K562 (cell line): Measurements from ENCODE around the gene ZMIZ1. TPM values are rescaled to one million over a fixed set of nuclear protein-coding genes. Genes with fewer than 3 reads are reported as not detected.

Experiments used
- ATAC-seq: fragments of 200-7000 bp; cut with Tn5 transposase; 3 replicates; pipeline ENCODE4 v1.9.1; 2020; ENCODE audit warnings: moderate library complexity
- BruUV-seq: library from RNA; stranded (reverse); fragments of 400-500 nt; replicated peaks from 2 replicates; lab custom pipeline; 2021; lab: Mats Ljungman, UMichigan
- CTCF ChIA-PET: fragments of 300-600 bp; formaldehyde crosslinking; extraction: SDS; loops from one replicate; lab custom pipeline; 2021; ENCODE audit warnings: low intra/inter-chr PET ratio; lab: Yijun Ruan, JAX
- POLR2A ChIA-PET: fragments of 300-600, 350-650 bp; sonication (Branson Sonifier 250); formaldehyde crosslinking; extraction: SDS; loops from one replicate; lab custom pipeline; 2021; ENCODE audit warnings: antibody characterized with exemption, inconsistent platforms; lab: Yijun Ruan, JAX
- DNase-seq, 4 experiments: peaks; one replicate each; pipeline versions ENCODE4 v3.0.0 to v3.0.0-alpha.2; 2011 to 2018; ENCODE audit warnings: low spot score in 3 of 4, mixed read lengths in 3 of 4; ENCODE audit errors: extremely low read depth in 1 of 4
- FAIRE-seq: peaks from 2 replicates; lab custom pipeline; 2011; peaks lifted over from hg19 to GRCh38; lab: Jason Lieb, UNC
- H2AFZ ChIP-seq: 2 replicates; pipeline ENCODE4 v1.6.0; 2011; ENCODE audit warnings: low read depth, low read length, control low read depth, inconsistent platforms
- H3K27ac ChIP-seq: fragments of 200-600 bp; 3 replicates; pipeline ENCODE4 v1.8.0; 2011; ENCODE audit warnings: low read depth, mild to moderate bottlenecking, control low read depth, inconsistent platforms, low read length, moderate library complexity, mixed read lengths; ENCODE audit errors: extremely low read depth
- H3K27me3 ChIP-seq, 2 experiments: fragments of 300-600 bp in 1 of 2; 2 replicates in 1 of 2; 3 replicates in 1 of 2; pipeline versions ENCODE4 v1.6.0 to v1.8.0; 2011; ENCODE audit warnings: inconsistent platforms in 2 of 2, low read length in 2 of 2, mild to moderate bottlenecking in 1 of 2, mixed read lengths in 1 of 2, moderate library complexity in 1 of 2; ENCODE audit not compliant: control insufficient read depth in 2 of 2, insufficient read depth in 2 of 2
- H3K36me3 ChIP-seq: fragments of 300-600 bp; 3 replicates; pipeline ENCODE4 v1.8.0; 2011; ENCODE audit warnings: mild to moderate bottlenecking, low read length, inconsistent platforms; ENCODE audit not compliant: control insufficient read depth, insufficient read depth
- H3K4me1 ChIP-seq, 2 experiments: fragments of 200-600 bp in 1 of 2; replicated peaks in 1 of 2; 2 replicates in 1 of 2; 3 replicates in 1 of 2; pipeline versions ENCODE4 v1.5.1 to v1.8.0; 2011; ENCODE audit warnings: inconsistent platforms in 2 of 2, low read length in 2 of 2, mild to moderate bottlenecking in 1 of 2, mixed read lengths in 1 of 2, moderate library complexity in 1 of 2; ENCODE audit not compliant: control insufficient read depth in 2 of 2, insufficient read depth in 2 of 2
- H3K4me2 ChIP-seq: 2 replicates; pipeline ENCODE4 v1.6.1; 2011; ENCODE audit warnings: low read length, control low read depth, inconsistent platforms, mixed read lengths; ENCODE audit not compliant: insufficient read depth
- H3K4me3 ChIP-seq: fragments of 200-600 bp; sonication (generic), shearing (Covaris generic); 2 replicates; pipeline ENCODE4 v1.5.1; 2016; ENCODE audit warnings: control low read depth, inconsistent platforms
- H3K79me2 ChIP-seq: fragments of 200-600 bp; 3 replicates; pipeline ENCODE4 v1.8.0; 2011; ENCODE audit warnings: low read length, inconsistent platforms; ENCODE audit not compliant: control insufficient read depth, insufficient read depth
- H3K9ac ChIP-seq, 2 experiments: 2 replicates each; pipeline versions ENCODE4 v1.6.0 to v1.6.1; 2011; ENCODE audit warnings: low read depth in 2 of 2, low read length in 2 of 2, control low read depth in 1 of 2, inconsistent platforms in 1 of 2, mild to moderate bottlenecking in 1 of 2, mixed read lengths in 1 of 2; ENCODE audit not compliant: insufficient read depth in 1 of 2
- H3K9me1 ChIP-seq: one replicate; pipeline ENCODE4 v1.6.0; 2011; ENCODE audit warnings: inconsistent platforms, mild to moderate bottlenecking, low read length, moderate library complexity; ENCODE audit not compliant: control insufficient read depth, insufficient read depth
- H3K9me3 ChIP-seq: replicated peaks from 2 replicates; pipeline ENCODE4 v1.5.1; 2011; ENCODE audit warnings: low read depth, low read length, inconsistent platforms; ENCODE audit not compliant: control insufficient read depth, insufficient read depth
- H4K20me1 ChIP-seq: replicated peaks from 2 replicates; pipeline ENCODE4 v1.6.1; 2011; ENCODE audit warnings: low read length, inconsistent platforms, mixed read lengths; ENCODE audit not compliant: control insufficient read depth, insufficient read depth
- CSDE1 ChIP-seq, 2 experiments: fragments of 450-650 bp; IDR thresholded peaks; 2 replicates each; pipeline ENCODE4 v1.6.1; 2016; ENCODE audit warnings: mild to moderate bottlenecking in 1 of 2
- ERF ChIP-seq: fragments of 450-650 bp; formaldehyde crosslinking; IDR thresholded peaks from 2 replicates; pipeline ENCODE4 v1.4.0; 2020; ENCODE audit warnings: mild to moderate bottlenecking, mixed read lengths
- GATAD2A ChIP-seq: fragments of 450-650 bp; IDR thresholded peaks from 2 replicates; pipeline ENCODE4 v1.6.1; 2017
- GTF2F1 ChIP-seq: IDR thresholded peaks from 2 replicates; pipeline ENCODE4 v1.6.1; 2011; ENCODE audit warnings: low read depth, low read length, improper control_type of control experiment
- HDAC1 ChIP-seq, 2 experiments: fragments of 450-650 bp; IDR thresholded peaks; 2 replicates each; pipeline ENCODE4 v1.6.1; 2016 to 2017; ENCODE audit warnings: inconsistent platforms in 1 of 2, mild to moderate bottlenecking in 1 of 2, moderate library complexity in 1 of 2
- L3MBTL2 ChIP-seq: fragments of 450-650 bp; IDR thresholded peaks from 2 replicates; pipeline ENCODE4 v1.6.1; 2016; ENCODE audit warnings: mild to moderate bottlenecking, moderate library complexity
- LCOR ChIP-seq: sonication (generic); formaldehyde crosslinking; IDR thresholded peaks from 2 replicates; pipeline ENCODE4 v1.8.0; 2022; ENCODE audit warnings: mild to moderate bottlenecking, missing genetic modification reagents
- NEUROD1 ChIP-seq: fragments of 150-350 bp; IDR thresholded peaks from 2 replicates; pipeline ENCODE4 v1.6.1; 2014; ENCODE audit warnings: borderline replicate concordance, low read length, low read depth; ENCODE audit not compliant: partially characterized antibody
- RBM22 ChIP-seq: fragments of 200-400 bp; formaldehyde crosslinking; IDR thresholded peaks from 2 replicates; pipeline ENCODE4 v1.6.1; 2018; ENCODE audit warnings: low read length, low read depth; ENCODE audit not compliant: poor library complexity, severe bottlenecking
- SMARCA4 ChIP-seq: fragments of 450-650 bp; IDR thresholded peaks from 2 replicates; pipeline ENCODE4 v1.6.1; 2016
- SOX6 ChIP-seq: fragments of 450-650 bp; IDR thresholded peaks from 2 replicates; pipeline ENCODE4 v1.6.1; 2014; ENCODE audit warnings: mild to moderate bottlenecking
- TCF7L2 ChIP-seq: fragments of 150-350 bp; IDR thresholded peaks from 2 replicates; pipeline ENCODE4 v1.6.1; 2016; ENCODE audit warnings: low read depth, mild to moderate bottlenecking, low read length, moderate library complexity
- ZNF174 ChIP-seq: fragments of 250-450 bp; sonication (Bioruptor Pico); IDR thresholded peaks from 2 replicates; pipeline ENCODE4 v1.4.0; 2020; ENCODE audit warnings: mild to moderate bottlenecking
- WGBS: fragments of 100-300 bp; shearing (Covaris generic); methylation state at CpG from one replicate; pipeline ENCODE4 v1.1.6; 2016; ENCODE audit warnings: low coverage, mixed read lengths; ENCODE audit not compliant: insufficient coverage; ENCODE audit errors: missing lambda C conversion rate; 5-methylcytosine and 5-hydroxymethylcytosine counted together
- in situ Hi-C: fragments of 300-500 bp; cut with MboI; formaldehyde crosslinking; loops from 4 replicates; pipeline ENCODE4 v1.15.0; 2018; ENCODE audit warnings: inconsistent platforms, mixed read lengths
- intact Hi-C: fragments of 100-400 bp; cut with micrococcal nuclease; formaldehyde crosslinking; loops from 2 replicates; pipeline ENCODE4 v1.14.2; 2022
- polyA plus RNA-seq, 8 experiments: library from polyadenylated mRNA; depleted of rRNA in 4 of 8; stranded (reverse) in 5 of 8; unstranded in 3 of 8; fragments of >200 nt; fragmentation: Nextera tagmentation in 2 of 8; fragmentation: Illumina TruSeq in 1 of 8; extraction: Ambion mirVana in 2 of 8; extraction: Trizol in 1 of 8; gene quantifications; 2 replicates each; pipeline versions ENCODE4 v1.2.1 to v1.2.3, GENCODE V29; 2011 to 2014; ENCODE audit warnings: inconsistent platforms in 1 of 8, missing spikeins in 1 of 8
- total RNA-seq, 7 experiments: library from RNA; depleted of rRNA in 6 of 7; stranded (reverse); fragments of >200 nt in 6 of 7; fragmentation: Illumina TruSeq in 2 of 7; extraction: Trizol in 2 of 7; gene quantifications; 2 replicates each; pipeline versions ENCODE4 v1.2.1 to v1.2.3, GENCODE V29; 2011 to 2021; ENCODE audit warnings: low replicate concordance in 1 of 7
- TF ChIP-seq, protein P1 (sequence below), 2 experiments: IDR thresholded peaks; 2 replicates each; pipeline ENCODE4 v1.6.1; 2012; ENCODE audit warnings: improper control_type of control experiment in 2 of 2, low read depth in 2 of 2, low read length in 2 of 2, borderline replicate concordance in 1 of 2
- TF ChIP-seq, protein P2 (sequence below): sonication (generic); formaldehyde crosslinking; IDR thresholded peaks from 2 replicates; pipeline ENCODE4 v1.8.1; 2023; ENCODE audit warnings: mild to moderate bottlenecking, missing genetic modification reagents
- TF ChIP-seq, protein P3 (sequence below): IDR thresholded peaks from 3 replicates; pipeline ENCODE4 v1.6.1; 2011; ENCODE audit warnings: borderline replicate concordance, mild to moderate bottlenecking; ENCODE audit not compliant: insufficient read length, insufficient read depth

The ZMIZ1 gene
- total and polyA plus RNA-seq, 9 of the 15 experiments (the other 6 are each of a cell fraction or from before 2014, with no cell fraction given): 1.0 to 37.3 (median 4.3) TPM

DNA sequence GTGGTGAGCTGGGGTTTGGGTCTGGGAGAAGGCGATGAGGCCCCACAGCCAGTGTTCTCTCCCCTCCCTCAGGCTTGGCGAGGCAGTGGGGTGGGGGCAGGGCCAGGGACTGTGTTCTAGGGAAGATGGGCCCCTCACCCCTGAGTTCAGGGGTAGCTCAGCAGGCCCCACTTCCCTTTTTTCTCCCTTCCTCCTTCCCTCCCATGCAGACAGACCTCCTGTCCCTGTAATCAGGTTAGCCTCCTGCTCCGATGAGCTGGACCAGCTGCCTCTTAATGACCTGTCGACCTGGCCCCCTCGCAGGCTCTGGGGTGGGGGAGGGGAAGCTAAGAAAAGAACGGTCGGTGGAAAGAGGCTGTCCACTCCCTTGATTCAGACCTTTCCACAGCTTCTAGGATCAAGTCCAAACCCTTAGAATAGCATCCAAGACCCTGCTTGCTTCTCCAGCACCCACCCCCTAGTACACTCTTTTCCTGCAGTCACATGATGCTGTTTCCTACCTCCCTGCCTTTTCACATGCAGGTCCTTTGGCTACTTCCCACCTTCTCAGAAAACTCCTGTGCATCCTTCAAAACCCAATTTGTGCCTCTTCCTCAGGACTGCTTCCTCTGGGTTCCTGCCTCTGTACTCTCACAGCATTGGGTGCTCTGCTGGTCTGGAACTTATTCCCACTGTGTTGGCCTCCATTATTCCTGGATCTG is 64.1 kb downstream of the ZMIZ1 start:
- WGBS: 2% methylated on average over 5 of the region's 7 CpGs
- no peaks in the 10 kb centered on the region for H3K9me1 ChIP-seq
- POLR2A ChIA-PET: interaction anchor here (0.7 to 3.5 kb wide), 7 partner anchors 10 to 839 kb away, joined by 3 to 19 read pairs (median 3); no protein-coding TSS in a partner anchor
- TF ChIP-seq LCOR (CRISPR knock-in tag): no peak
- TF ChIP-seq, protein P1, sequence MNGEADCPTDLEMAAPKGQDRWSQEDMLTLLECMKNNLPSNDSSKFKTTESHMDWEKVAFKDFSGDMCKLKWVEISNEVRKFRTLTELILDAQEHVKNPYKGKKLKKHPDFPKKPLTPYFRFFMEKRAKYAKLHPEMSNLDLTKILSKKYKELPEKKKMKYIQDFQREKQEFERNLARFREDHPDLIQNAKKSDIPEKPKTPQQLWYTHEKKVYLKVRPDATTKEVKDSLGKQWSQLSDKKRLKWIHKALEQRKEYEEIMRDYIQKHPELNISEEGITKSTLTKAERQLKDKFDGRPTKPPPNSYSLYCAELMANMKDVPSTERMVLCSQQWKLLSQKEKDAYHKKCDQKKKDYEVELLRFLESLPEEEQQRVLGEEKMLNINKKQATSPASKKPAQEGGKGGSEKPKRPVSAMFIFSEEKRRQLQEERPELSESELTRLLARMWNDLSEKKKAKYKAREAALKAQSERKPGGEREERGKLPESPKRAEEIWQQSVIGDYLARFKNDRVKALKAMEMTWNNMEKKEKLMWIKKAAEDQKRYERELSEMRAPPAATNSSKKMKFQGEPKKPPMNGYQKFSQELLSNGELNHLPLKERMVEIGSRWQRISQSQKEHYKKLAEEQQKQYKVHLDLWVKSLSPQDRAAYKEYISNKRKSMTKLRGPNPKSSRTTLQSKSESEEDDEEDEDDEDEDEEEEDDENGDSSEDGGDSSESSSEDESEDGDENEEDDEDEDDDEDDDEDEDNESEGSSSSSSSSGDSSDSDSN (IDR thresholded peaks at IDR 0.05; ENCODE audit: borderline replicate concordance in 1 of 2, low read depth in 2 of 2, low read length in 2 of 2): 0 out of 4 replicates have a peak, but pooled peaks of 1 of the 2 experiments have one; percentile 28
- TF ChIP-seq SOX6: peak; percentile 54
- TF ChIP-seq, protein P2, sequence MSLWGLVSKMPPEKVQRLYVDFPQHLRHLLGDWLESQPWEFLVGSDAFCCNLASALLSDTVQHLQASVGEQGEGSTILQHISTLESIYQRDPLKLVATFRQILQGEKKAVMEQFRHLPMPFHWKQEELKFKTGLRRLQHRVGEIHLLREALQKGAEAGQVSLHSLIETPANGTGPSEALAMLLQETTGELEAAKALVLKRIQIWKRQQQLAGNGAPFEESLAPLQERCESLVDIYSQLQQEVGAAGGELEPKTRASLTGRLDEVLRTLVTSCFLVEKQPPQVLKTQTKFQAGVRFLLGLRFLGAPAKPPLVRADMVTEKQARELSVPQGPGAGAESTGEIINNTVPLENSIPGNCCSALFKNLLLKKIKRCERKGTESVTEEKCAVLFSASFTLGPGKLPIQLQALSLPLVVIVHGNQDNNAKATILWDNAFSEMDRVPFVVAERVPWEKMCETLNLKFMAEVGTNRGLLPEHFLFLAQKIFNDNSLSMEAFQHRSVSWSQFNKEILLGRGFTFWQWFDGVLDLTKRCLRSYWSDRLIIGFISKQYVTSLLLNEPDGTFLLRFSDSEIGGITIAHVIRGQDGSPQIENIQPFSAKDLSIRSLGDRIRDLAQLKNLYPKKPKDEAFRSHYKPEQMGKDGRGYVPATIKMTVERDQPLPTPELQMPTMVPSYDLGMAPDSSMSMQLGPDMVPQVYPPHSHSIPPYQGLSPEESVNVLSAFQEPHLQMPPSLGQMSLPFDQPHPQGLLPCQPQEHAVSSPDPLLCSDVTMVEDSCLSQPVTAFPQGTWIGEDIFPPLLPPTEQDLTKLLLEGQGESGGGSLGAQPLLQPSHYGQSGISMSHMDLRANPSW (CRISPR knock-in tag): no peak
- 0 out of 2 replicates have a peak, but pooled peaks have one; percentile 19 for TF ChIP-seq L3MBTL2
- no peak for TF ChIP-seq TCF7L2
- TF ChIP-seq CSDE1 (IDR thresholded peaks at IDR 0.05): no peak
- TF ChIP-seq SMARCA4: peak; percentile 66
- peak; percentile 24 for TF ChIP-seq NEUROD1
- peak in 1 of 2 experiments; percentile 60; a peak in 2 of 4 replicates for TF ChIP-seq HDAC1 (IDR thresholded peaks at IDR 0.05)
- TF ChIP-seq, protein P3, sequence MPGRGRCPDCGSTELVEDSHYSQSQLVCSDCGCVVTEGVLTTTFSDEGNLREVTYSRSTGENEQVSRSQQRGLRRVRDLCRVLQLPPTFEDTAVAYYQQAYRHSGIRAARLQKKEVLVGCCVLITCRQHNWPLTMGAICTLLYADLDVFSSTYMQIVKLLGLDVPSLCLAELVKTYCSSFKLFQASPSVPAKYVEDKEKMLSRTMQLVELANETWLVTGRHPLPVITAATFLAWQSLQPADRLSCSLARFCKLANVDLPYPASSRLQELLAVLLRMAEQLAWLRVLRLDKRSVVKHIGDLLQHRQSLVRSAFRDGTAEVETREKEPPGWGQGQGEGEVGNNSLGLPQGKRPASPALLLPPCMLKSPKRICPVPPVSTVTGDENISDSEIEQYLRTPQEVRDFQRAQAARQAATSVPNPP: no peak
- TF ChIP-seq GATAD2A: 0 out of 2 replicates have a peak, but pooled peaks have one; percentile 42
- TF ChIP-seq RBM22: no peak
- TF ChIP-seq ERF (CRISPR knock-in tag): no peak
- TF ChIP-seq GTF2F1: peak; percentile 35; the same call in 1 of the 2 replicates
- TF ChIP-seq ZNF174 (CRISPR knock-in tag): no peak

More for the DNA sequence above, 64.1 kb downstream of the ZMIZ1 start:
- Histone ChIP-seq H3K36me3 (peaks cover 25% of the 10 kb centered on the region; the same call in 2 of the 3 replicates), H3K4me1 (peaks cover 80 to 91% of the 10 kb centered on the region in 2 experiments), H3K27ac (peak overlapping the region; percentile 19; the same call in 2 of the 3 replicates), H3K4me2 (peak overlapping the region; percentile 26), H3K9ac (peak overlapping the region in 1 of 2 experiments; percentile 87; a peak in 3 of 4 replicates), H2AFZ (no peak overlapping the region), H3K4me3 (no peak overlapping the region), H3K79me2 (peaks cover 33% of the 10 kb centered on the region), H4K20me1 (no peaks in the 10 kb centered on the region; the same call in none of the 2 replicates), H3K27me3 (no peaks in the 10 kb centered on the region), H3K9me3 (no peaks in the 10 kb centered on the region)
- CTCF ChIA-PET: no interaction called here
- ATAC-seq: peak; percentile 62
- BruUV-seq: no TSS peak
- FAIRE-seq: peak; percentile 91
- intact Hi-C loops: loop anchor here (1.0 to 2.0 kb wide), 3 partner anchors 18 to 62 kb away; no protein-coding TSS in a partner anchor
- in situ Hi-C loops: no loop called here
- peak; percentile 63 to 87 (median 72) for DNase-seq
